ENCODE measurements around the gene ENKD1. TPM values are rescaled to one million over a fixed set of nuclear protein-coding genes. Genes with fewer than 3 reads are reported as not detected.
A peak's percentile ranks its signal among the peaks of the same experiment; 100 is the strongest.

ENKD1 gene
- total RNA-seq, 2 donors from 2014 or later = 9.1 to 9.4 TPM

GRCh38 chr16:67673712-67674580, 7.4 kb upstream of the ENKD1 start:
- Mint-ChIP-seq H3K9me3 (no peaks in the 10 kb centered on the region), H3K27me3 (no peaks in the 10 kb centered on the region), H3K4me1 (peaks cover 5% of the 10 kb centered on the region), H3K4me3 (no peak overlapping the region), H3K36me3 (ENCODE audit: low read depth) (no peaks in the 10 kb centered on the region), H3K27ac (peak overlapping the region; percentile 75)
- ATAC-seq (replicated peaks) = no peak

DNA sequence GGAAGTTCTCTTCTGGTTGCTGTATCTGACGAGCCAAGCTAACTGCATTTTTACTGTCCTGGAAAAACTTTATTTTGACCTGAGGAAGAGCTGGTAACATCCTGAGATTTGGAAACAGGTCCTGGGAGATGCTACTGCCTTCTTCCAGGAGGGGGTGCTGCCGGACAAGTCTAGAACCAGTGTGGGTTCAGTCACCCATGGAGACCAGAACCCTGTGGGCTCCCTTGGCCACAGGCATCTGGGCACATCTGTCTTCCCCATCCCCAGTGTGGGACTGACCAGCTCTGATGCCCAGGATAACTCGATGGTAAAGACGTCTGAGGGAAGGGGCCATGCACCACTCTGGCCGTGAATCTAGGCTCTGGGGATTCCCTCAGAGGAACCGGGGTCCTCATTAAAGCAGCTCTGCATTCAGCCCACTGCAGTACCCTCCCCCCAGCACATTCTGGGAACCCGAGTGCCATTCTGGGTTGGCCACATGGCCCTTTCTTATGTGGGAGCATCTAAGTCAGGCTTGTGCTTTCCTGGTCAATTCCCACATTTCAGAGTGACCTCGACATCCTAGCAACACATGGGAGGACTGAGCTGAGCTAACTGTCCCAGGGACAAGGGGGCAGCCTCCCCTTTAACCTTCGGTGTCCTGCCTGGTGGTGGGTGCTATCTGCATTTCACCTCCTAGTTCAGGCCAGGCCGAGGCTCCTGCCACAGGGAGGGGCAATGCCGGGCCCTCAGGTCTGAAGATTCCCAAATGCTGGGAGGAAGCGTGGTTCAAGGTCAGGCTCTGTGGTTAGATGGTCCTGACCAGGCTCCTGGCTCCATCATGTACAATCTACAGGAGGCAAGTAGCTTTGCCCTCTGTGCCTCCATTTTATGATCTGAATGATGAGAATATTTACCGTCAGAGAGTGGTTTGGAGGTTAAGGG, 6.5 kb upstream of the ENKD1 start:
- H3K9me3 Mint-ChIP-seq = no peaks in the 10 kb centered on the region
- H3K4me1 Mint-ChIP-seq = peaks cover 5% of the 10 kb centered on the region
- H3K27me3 Mint-ChIP-seq = no peaks in the 10 kb centered on the region
- H3K27ac Mint-ChIP-seq = peak overlapping the region; percentile 75
- peak; percentile 53 for ATAC-seq (replicated peaks)
- H3K4me3 Mint-ChIP-seq = no peak overlapping the region
- H3K36me3 Mint-ChIP-seq (ENCODE audit: low read depth) = no peaks in the 10 kb centered on the region

DNA sequence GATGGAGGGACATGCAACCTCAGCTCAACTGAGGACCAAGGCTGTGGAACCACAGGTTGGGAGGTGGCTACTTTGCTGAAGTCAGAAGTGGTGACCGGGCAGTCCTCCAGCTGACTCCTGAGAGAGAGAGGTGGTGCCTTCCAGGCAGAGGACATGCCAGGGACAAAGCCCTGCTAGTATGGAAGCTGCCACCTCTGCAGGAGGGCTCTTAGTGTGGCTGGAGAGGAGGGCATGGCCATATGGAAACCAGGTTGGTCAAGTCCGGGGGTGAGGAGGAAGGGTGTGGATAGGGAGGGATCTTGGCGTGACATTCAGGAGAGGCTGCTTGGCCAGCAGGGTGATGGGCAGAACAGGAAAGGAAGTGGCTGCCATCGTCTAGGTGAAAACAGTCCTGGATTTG, 5.8 kb upstream of the ENKD1 start:
- Mint-ChIP-seq H3K9me3 (no peaks in the 10 kb centered on the region), H3K27ac (no peak overlapping the region), H3K36me3 (ENCODE audit: low read depth) (no peaks in the 10 kb centered on the region), H3K4me3 (no peak overlapping the region), H3K27me3 (no peaks in the 10 kb centered on the region), H3K4me1 (peaks cover 5% of the 10 kb centered on the region)
- no peak for ATAC-seq (replicated peaks)

DNA sequence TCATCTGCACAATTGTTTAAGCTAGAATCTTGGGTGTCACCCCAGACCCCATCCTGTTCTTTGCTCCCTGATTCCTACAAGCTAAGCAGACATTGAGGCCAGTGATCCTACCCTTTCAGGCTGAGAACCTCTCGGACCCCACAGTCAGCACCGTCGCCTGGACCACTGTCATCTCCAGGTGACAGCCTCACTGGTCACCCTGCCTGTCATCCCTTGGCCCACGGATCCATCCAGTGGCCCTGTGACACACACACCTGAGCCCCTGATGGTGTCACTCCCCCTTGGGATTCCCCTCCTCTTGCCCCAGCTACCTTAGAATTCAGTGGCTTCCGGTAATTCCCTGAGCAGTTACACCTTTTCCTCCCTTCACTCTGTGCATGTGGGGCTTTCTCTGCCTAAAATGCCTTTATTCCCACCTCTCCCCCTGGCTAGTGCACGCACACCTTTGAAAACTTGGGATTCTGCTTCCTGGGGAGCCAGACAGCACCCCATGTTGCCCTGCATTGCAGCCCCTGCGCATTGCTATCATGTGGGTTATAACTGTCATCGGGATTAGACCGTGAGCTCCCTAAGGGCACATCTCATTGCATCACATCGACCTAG, 3.0 kb upstream of the ENKD1 start:
- Mint-ChIP-seq H3K27ac (no peak overlapping the region), H3K9me3 (no peaks in the 10 kb centered on the region), H3K4me1 (peaks cover 10% of the 10 kb centered on the region), H3K27me3 (no peaks in the 10 kb centered on the region), H3K36me3 (ENCODE audit: low read depth) (no peaks in the 10 kb centered on the region), H3K4me3 (no peak overlapping the region)
- ATAC-seq (replicated peaks) = no peak

- no peak for ATAC-seq (replicated peaks)
- Mint-ChIP-seq H3K4me3 (no peak overlapping the region), H3K36me3 (ENCODE audit: low read depth) (no peaks in the 10 kb centered on the region), H3K27me3 (no peaks in the 10 kb centered on the region), H3K4me1 (peaks cover 14% of the 10 kb centered on the region), H3K27ac (no peak overlapping the region), H3K9me3 (no peaks in the 10 kb centered on the region)
Measured at GRCh38 chr16:67668495-67669157, 2.1 kb upstream of the ENKD1 start.

- ATAC-seq (replicated peaks) = peak; percentile 82
- H3K9me3 Mint-ChIP-seq = no peaks in the 10 kb centered on the region
- H3K27me3 Mint-ChIP-seq = no peaks in the 10 kb centered on the region
- H3K4me3 Mint-ChIP-seq = peak overlapping the region; percentile 77
- H3K27ac Mint-ChIP-seq = no peak overlapping the region
- H3K36me3 Mint-ChIP-seq (ENCODE audit: low read depth) = no peaks in the 10 kb centered on the region
- H3K4me1 Mint-ChIP-seq = peaks cover 14% of the 10 kb centered on the region
Measured at GRCh38 chr16:67667817-67668494, 1.4 kb upstream of the ENKD1 start.

- no peak for ATAC-seq (replicated peaks)
- Mint-ChIP-seq H3K4me1 (peaks cover 14% of the 10 kb centered on the region), H3K36me3 (ENCODE audit: low read depth) (no peaks in the 10 kb centered on the region), H3K27ac (peak overlapping the region; percentile 54), H3K9me3 (no peaks in the 10 kb centered on the region), H3K4me3 (peak overlapping the region; percentile 77), H3K27me3 (no peaks in the 10 kb centered on the region)
Measured at GRCh38 chr16:67667453-67667816, 885 bp upstream of the ENKD1 start.

DNA sequence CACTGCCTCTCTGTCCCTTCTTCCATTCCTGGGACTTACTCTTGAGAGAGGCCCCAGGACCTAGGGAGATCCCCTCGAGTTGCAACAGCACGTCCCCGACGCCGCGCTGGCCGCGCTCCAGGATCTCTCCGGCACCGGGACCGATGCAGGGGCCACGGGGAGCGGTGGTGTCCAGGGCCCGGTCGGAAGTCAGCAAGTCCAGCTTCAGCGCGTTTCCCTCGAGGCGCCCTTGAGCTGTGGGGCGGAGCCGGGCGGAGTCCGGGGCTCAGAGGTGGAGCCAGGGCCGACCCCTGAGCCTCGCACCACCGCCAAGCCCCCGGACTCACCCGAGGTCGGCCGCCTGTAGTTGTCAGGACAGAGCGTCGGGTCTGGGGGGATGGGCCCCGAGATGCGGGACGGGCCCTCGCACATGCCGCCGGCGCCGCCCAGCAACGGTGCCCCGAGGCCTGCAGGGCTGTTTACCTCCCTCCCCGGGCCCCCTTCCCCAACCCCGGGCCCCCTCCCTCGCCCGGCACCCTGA, 458 bp downstream of the ENKD1 start:
- H3K4me3 Mint-ChIP-seq = peak overlapping the region; percentile 77
- peak overlapping the region; percentile 73 for H3K27ac Mint-ChIP-seq
- H3K9me3 Mint-ChIP-seq = no peaks in the 10 kb centered on the region
- no peaks in the 10 kb centered on the region for H3K27me3 Mint-ChIP-seq
- ATAC-seq (replicated peaks) = peak; percentile 25
- H3K4me1 Mint-ChIP-seq = peaks cover 14% of the 10 kb centered on the region
- H3K36me3 Mint-ChIP-seq (ENCODE audit: low read depth) = no peaks in the 10 kb centered on the region

- H3K27me3 Mint-ChIP-seq = no peaks in the 10 kb centered on the region
- peaks cover 2% of the 10 kb centered on the region for H3K36me3 Mint-ChIP-seq (ENCODE audit: low read depth)
- ATAC-seq (replicated peaks) = no peak
- H3K4me3 Mint-ChIP-seq = peak overlapping the region; percentile 77
- H3K9me3 Mint-ChIP-seq = no peaks in the 10 kb centered on the region
- H3K4me1 Mint-ChIP-seq = peaks cover 14% of the 10 kb centered on the region
- H3K27ac Mint-ChIP-seq = peak overlapping the region; percentile 73
Measured at GRCh38 chr16:67665598-67665997, 952 bp downstream of the ENKD1 start.

GRCh38 chr16:67664871-67665270, 1.7 kb downstream of the ENKD1 start:
- Mint-ChIP-seq H3K4me3 (no peak overlapping the region), H3K4me1 (peaks cover 13% of the 10 kb centered on the region), H3K27me3 (no peaks in the 10 kb centered on the region), H3K27ac (no peak overlapping the region), H3K36me3 (ENCODE audit: low read depth) (peaks cover 6% of the 10 kb centered on the region), H3K9me3 (no peaks in the 10 kb centered on the region)
- no peak for ATAC-seq (replicated peaks)

GRCh38 chr16:67664258-67664657, 2.3 kb downstream of the ENKD1 start:
- peak overlapping the region; percentile 6 for H3K27ac Mint-ChIP-seq
- ATAC-seq (replicated peaks) = no peak
- peaks cover 9% of the 10 kb centered on the region for H3K4me1 Mint-ChIP-seq
- H3K4me3 Mint-ChIP-seq = no peak overlapping the region
- no peaks in the 10 kb centered on the region for H3K27me3 Mint-ChIP-seq
- H3K36me3 Mint-ChIP-seq (ENCODE audit: low read depth) = peaks cover 12% of the 10 kb centered on the region
- H3K9me3 Mint-ChIP-seq = no peaks in the 10 kb centered on the region

- H3K4me1 Mint-ChIP-seq = peaks cover 9% of the 10 kb centered on the region
- no peak for ATAC-seq (replicated peaks)
- H3K27ac Mint-ChIP-seq = peak overlapping the region; percentile 6
- peaks cover 16% of the 10 kb centered on the region for H3K36me3 Mint-ChIP-seq (ENCODE audit: low read depth)
- no peak overlapping the region for H3K4me3 Mint-ChIP-seq
- H3K27me3 Mint-ChIP-seq = no peaks in the 10 kb centered on the region
- no peaks in the 10 kb centered on the region for H3K9me3 Mint-ChIP-seq
Measured at GRCh38 chr16:67663877-67664222, 2.7 kb downstream of the ENKD1 start.

DNA sequence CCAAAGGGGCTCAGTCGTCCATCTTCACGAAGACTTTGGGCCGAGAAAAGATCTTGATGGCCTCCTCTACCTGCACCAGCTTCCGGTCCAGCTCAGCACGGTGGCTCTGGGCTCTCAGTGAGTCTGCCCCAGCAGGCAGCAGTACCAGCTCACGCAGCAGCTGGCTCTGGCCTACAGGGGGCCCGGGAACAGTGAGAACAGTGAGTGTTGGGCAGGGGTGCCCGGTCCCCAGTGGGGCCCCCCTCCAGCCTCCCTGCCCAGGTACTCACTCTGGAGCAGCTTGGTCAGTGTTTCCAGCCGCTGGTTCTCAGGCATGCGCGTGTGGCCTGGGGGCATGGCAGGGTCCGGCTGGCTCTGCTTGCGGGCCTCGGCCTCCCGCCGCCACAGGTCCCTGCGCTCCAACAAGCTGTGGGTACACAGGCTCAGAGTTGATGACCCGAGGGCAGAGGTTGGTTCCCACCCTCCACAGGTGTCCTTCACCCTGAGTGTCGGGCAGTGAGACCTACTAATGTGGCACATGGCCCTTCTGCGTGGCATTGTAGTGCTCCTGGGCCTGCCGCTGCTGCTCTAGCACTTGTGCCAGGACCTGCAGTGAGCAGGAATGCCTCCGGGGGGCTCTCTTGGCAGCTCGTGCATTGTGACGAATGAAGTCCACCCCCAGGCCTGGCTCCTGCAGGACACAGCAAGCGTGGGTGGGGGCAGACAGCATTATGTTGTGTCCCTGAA, 3.2 kb downstream of the ENKD1 start:
- no peak overlapping the region for H3K4me3 Mint-ChIP-seq
- no peaks in the 10 kb centered on the region for H3K9me3 Mint-ChIP-seq
- ATAC-seq (replicated peaks) = no peak
- no peak overlapping the region for H3K27ac Mint-ChIP-seq
- H3K36me3 Mint-ChIP-seq (ENCODE audit: low read depth) = peaks cover 22% of the 10 kb centered on the region
- H3K27me3 Mint-ChIP-seq = no peaks in the 10 kb centered on the region
- H3K4me1 Mint-ChIP-seq = peaks cover 9% of the 10 kb centered on the region
